ENCODE data around the gene OSBPL5.

The OSBPL5 gene

GRCh38 chr11:3096909-3097530 lies 68.1 kb downstream of the OSBPL5 start:
- peaks cover 33 to 97% (median 59%) of the 10 kb centered on the region in 3 donors for H3K36me3 ChIP-seq
- TF ChIP-seq CTCF (IDR thresholded peaks at IDR 0.05), result no peak
- H3K4me3 ChIP-seq, result no peak overlapping the region
- DNase-seq, result no peak
- no peaks in the 10 kb centered on the region for H3K9me3 ChIP-seq
- H3K27ac ChIP-seq, result no peak overlapping the region
- H3K27me3 ChIP-seq, result no peaks in the 10 kb centered on the region
- intact Hi-C loops (cut with DNase I; ENCODE audit: low total_unique reads), result no loop called here
- H3K4me1 ChIP-seq, result peaks cover 0 to 11% (median 3%) of the 10 kb centered on the region in 4 donors

GRCh38 chr11:3095712-3096361 lies 69.3 kb downstream of the OSBPL5 start:
- peaks cover 32 to 96% (median 60%) of the 10 kb centered on the region in 3 donors for H3K36me3 ChIP-seq
- intact Hi-C loops (cut with DNase I; ENCODE audit: low total_unique reads), result no loop called here

GRCh38 chr11:3094223-3094824 lies 70.8 kb downstream of the OSBPL5 start:
- no peak overlapping the region for H3K27ac ChIP-seq

More at GRCh38 chr11:3095712-3096361, 69.3 kb downstream of the OSBPL5 start:
- H3K27me3 ChIP-seq, result no peaks in the 10 kb centered on the region
- peak overlapping the region; percentile 26 to 36 for H3K27ac ChIP-seq
- H3K4me3 ChIP-seq, result no peak overlapping the region
- DNase-seq, result peak in 1 of 2 donors; percentile 52
- H3K4me1 ChIP-seq, result peaks cover 0 to 11% (median 6%) of the 10 kb centered on the region in 4 donors
- no peak for TF ChIP-seq CTCF (IDR thresholded peaks at IDR 0.05)
- no peaks in the 10 kb centered on the region for H3K9me3 ChIP-seq

GRCh38 chr11:3093281-3094191 lies 71.6 kb downstream of the OSBPL5 start:
- Histone ChIP-seq H3K4me3 (no peak overlapping the region), H3K27me3 (no peaks in the 10 kb centered on the region), H3K4me1 (peaks cover 0 to 11% (median 6%) of the 10 kb centered on the region in 4 donors), H3K27ac (no peak overlapping the region), H3K36me3 (peaks cover 25 to 96% (median 62%) of the 10 kb centered on the region in 3 donors), H3K9me3 (no peaks in the 10 kb centered on the region)
- TF ChIP-seq CTCF (IDR thresholded peaks at IDR 0.05), result no peak
- intact Hi-C loops (cut with DNase I; ENCODE audit: low total_unique reads), result loop anchor here (2.0 kb wide), 1 partner anchor 57 kb away; no protein-coding TSS in a partner anchor
- DNase-seq, result no peak

More at GRCh38 chr11:3094223-3094824, 70.8 kb downstream of the OSBPL5 start:
- Histone ChIP-seq H3K27me3 (no peaks in the 10 kb centered on the region), H3K4me3 (no peak overlapping the region), H3K36me3 (peaks cover 27 to 96% (median 62%) of the 10 kb centered on the region in 3 donors), H3K4me1 (peaks cover 0 to 11% (median 6%) of the 10 kb centered on the region in 4 donors), H3K9me3 (no peaks in the 10 kb centered on the region)
- intact Hi-C loops (cut with DNase I; ENCODE audit: low total_unique reads), result no loop called here
- no peak for DNase-seq
- no peak for TF ChIP-seq CTCF (IDR thresholded peaks at IDR 0.05)

GRCh38 chr11:3092603-3093141 lies 72.4 kb downstream of the OSBPL5 start:
- H3K27ac ChIP-seq, result no peak overlapping the region
- no peaks in the 10 kb centered on the region for H3K27me3 ChIP-seq
- H3K4me1 ChIP-seq, result peaks cover 0 to 11% (median 6%) of the 10 kb centered on the region in 4 donors
- no peak for TF ChIP-seq CTCF (IDR thresholded peaks at IDR 0.05)
- H3K4me3 ChIP-seq, result no peak overlapping the region
- DNase-seq, result no peak
- no peaks in the 10 kb centered on the region for H3K9me3 ChIP-seq
- H3K36me3 ChIP-seq, result peaks cover 22 to 96% (median 67%) of the 10 kb centered on the region in 3 donors
- intact Hi-C loops (cut with DNase I; ENCODE audit: low total_unique reads), result loop anchor here (2.0 kb wide), 1 partner anchor 56 kb away; no protein-coding TSS in a partner anchor

All from tibial artery (tissue), 4 donors.